ENCODE measurements around the gene ECM2. TPM values are rescaled to one million over a fixed set of nuclear protein-coding genes. Genes with fewer than 3 reads are reported as not detected.

Gene ECM2
- total and polyA plus RNA-seq, 2 of the 13 experiments (the other 11 are each of a cell fraction or from before 2014, with no cell fraction given): 0.37 TPM; not detected in 1

DNA sequence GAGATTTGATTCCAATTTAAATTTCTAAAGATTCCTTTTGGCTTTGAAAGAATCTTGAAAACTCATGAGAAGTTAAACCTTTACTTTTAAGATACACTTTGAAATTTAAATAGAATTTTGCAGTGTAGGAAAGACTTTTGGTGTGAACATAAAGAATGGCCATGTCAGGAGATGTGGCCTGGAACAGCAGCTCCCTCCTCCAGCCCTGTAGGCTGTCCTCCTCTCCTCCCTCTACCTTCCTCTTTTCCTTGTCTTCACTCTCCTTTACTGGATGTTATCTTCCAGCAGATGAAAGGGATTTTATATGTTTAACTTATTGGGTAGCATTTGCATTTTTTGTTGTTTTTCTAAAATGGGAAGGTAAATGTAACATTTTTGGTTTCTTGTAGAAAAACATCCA, 72.4 kb downstream of the ECM2 start (continued):
- TF ChIP-seq SNAPC4 (CRISPR knock-in tag; IDR thresholded peaks at IDR 0.05) (no peak), SRY (CRISPR knock-in tag; IDR thresholded peaks at IDR 0.05) (no peak), ZNF30 (CRISPR knock-in tag; IDR thresholded peaks at IDR 0.05) (no peak), ZNF121 (CRISPR knock-in tag; IDR thresholded peaks at IDR 0.05) (no peak), ZNF329 (CRISPR knock-in tag; IDR thresholded peaks at IDR 0.05; ENCODE audit: low read depth) (no peak)

DNA sequence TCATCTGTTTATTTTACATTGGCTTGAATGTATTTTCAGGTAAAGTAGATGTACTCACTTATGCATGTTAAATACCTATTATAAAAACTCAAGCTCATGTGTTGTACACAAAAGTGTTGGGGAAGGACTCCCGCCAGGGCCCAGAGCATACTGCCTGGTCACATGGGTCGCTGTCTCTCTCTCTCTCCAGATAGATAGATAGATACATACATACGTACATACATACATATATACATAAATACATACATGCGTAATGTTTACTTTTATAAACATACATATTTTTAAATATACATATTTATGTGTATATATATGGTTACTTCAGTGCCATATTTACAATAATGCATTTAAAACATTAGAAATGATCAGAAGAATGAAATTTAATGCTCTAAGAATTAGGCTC, 78.2 kb downstream of the ECM2 start:
- ATAC-seq: no peak
- intact Hi-C loops (cut with micrococcal nuclease; ENCODE audit: unreplicated experiment): no loop called here
- TF ChIP-seq PAF1 (CRISPR knock-in tag; IDR thresholded peaks at IDR 0.05) (no peak), JUND (CRISPR knock-in tag; IDR thresholded peaks at IDR 0.05) (no peak), ZBTB43 (CRISPR knock-in tag; conservative IDR thresholded peaks at IDR 0.05) (no peak), RBM22 (optimal IDR thresholded peaks at IDR 0.05; ENCODE audit: low read length) (no peak), ZNF292 (CRISPR knock-in tag; IDR thresholded peaks at IDR 0.05; ENCODE audit: borderline replicate concordance, low read depth) (no peak)
- TF ChIP-seq, protein P1, sequence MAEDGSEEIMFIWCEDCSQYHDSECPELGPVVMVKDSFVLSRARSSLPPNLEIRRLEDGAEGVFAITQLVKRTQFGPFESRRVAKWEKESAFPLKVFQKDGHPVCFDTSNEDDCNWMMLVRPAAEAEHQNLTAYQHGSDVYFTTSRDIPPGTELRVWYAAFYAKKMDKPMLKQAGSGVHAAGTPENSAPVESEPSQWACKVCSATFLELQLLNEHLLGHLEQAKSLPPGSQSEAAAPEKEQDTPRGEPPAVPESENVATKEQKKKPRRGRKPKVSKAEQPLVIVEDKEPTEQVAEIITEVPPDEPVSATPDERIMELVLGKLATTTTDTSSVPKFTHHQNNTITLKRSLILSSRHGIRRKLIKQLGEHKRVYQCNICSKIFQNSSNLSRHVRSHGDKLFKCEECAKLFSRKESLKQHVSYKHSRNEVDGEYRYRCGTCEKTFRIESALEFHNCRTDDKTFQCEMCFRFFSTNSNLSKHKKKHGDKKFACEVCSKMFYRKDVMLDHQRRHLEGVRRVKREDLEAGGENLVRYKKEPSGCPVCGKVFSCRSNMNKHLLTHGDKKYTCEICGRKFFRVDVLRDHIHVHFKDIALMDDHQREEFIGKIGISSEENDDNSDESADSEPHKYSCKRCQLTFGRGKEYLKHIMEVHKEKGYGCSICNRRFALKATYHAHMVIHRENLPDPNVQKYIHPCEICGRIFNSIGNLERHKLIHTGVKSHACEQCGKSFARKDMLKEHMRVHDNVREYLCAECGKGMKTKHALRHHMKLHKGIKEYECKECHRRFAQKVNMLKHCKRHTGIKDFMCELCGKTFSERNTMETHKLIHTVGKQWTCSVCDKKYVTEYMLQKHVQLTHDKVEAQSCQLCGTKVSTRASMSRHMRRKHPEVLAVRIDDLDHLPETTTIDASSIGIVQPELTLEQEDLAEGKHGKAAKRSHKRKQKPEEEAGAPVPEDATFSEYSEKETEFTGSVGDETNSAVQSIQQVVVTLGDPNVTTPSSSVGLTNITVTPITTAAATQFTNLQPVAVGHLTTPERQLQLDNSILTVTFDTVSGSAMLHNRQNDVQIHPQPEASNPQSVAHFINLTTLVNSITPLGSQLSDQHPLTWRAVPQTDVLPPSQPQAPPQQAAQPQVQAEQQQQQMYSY (CRISPR knock-in tag; IDR thresholded peaks at IDR 0.05): no peak

More for the DNA sequence above, 78.2 kb downstream of the ECM2 start:
- ChIA-PET CTCF (ENCODE audit: low intra/inter-chr PET ratio, low total read pairs) (no interaction called here), POLR2A (no interaction called here)
- 93% methylated on average over 4 of the region's 4 CpGs for WGBS (ENCODE audit: low lambda C conversion rate)
- Histone ChIP-seq H3K27ac (ENCODE audit: extremely low read length, insufficient read depth, low read length) (no peak overlapping the region), H3K4me1 (ENCODE audit: insufficient read depth, low read length) (no peaks in the 10 kb centered on the region), H3K4me3 (replicated peaks in 1 of 3; ENCODE audit: insufficient read depth in 1 of 3, low read depth in 2 of 3, low read length in 3 of 3) (no peak overlapping the region), H3K9ac (ENCODE audit: insufficient read depth, low read depth, low read length) (no peak overlapping the region), H2AFZ (ENCODE audit: low read length) (no peak overlapping the region), H4K20me1 (ENCODE audit: insufficient read depth, low read length) (no peaks in the 10 kb centered on the region), H3K4me2 (ENCODE audit: low read depth, low read length) (no peak overlapping the region), H3K27me3 (ENCODE audit: control insufficient read depth in 1 of 2, insufficient read depth in 2 of 2, low read length in 2 of 2) (no peaks in the 10 kb centered on the region), H3K36me3 (replicated peaks in 1 of 2; ENCODE audit: control insufficient read depth in 1 of 2, insufficient read depth in 2 of 2, low read length in 2 of 2) (no peaks in the 10 kb centered on the region), H3K9me3 (ENCODE audit: low read length) (no peaks in the 10 kb centered on the region), H3K79me2 (ENCODE audit: insufficient read depth, low read length) (no peaks in the 10 kb centered on the region)
- FAIRE-seq (no peak), DNase-seq (ENCODE audit: low spot score) (no peak)
- no TSS peak for BruUV-seq (replicated peaks)
- in situ Hi-C loops (cut with HindIII; ENCODE audit: extremely low pct_ligation_motif_present, low pct_unique_long_range_greater_than_20kb): no loop called here

Measured in HepG2 (cell line).